Stimulated activated memory B cell treated with anti-CD40 and anti-IgM and Interleukin-4, amounts not matched to agents 10 μg/mL and 1 μg/mL and 100 μg/mL, for 72 hours (primary cell): ENCODE data around the gene CEBPZOS.

ENCODE experiments used
- ATAC-seq: fragments of 150-1000 bp; cut with Tn5 transposase; 2 replicates; pipeline ENCODE4 v1.10.0; 2021
- H3K27ac Mint-ChIP-seq: one replicate; pipeline ENCODE4 v1.8.0; 2022; ENCODE audit warnings: mild to moderate bottlenecking, mixed read lengths
- H3K27me3 Mint-ChIP-seq: one replicate; pipeline ENCODE4 v1.8.0; 2022; ENCODE audit warnings: mixed read lengths
- H3K36me3 Mint-ChIP-seq: one replicate; pipeline ENCODE4 v1.8.0; 2022; ENCODE audit warnings: mixed read lengths
- H3K4me1 Mint-ChIP-seq: one replicate; pipeline ENCODE4 v1.8.0; 2022; ENCODE audit warnings: mixed read lengths
- H3K4me3 Mint-ChIP-seq: one replicate; pipeline ENCODE4 v1.8.0; 2022; ENCODE audit warnings: mild to moderate bottlenecking, moderate library complexity, mixed read lengths
- H3K9me3 Mint-ChIP-seq: one replicate; pipeline ENCODE4 v1.8.0; 2022; ENCODE audit warnings: mixed read lengths

Gene CEBPZOS

GRCh38 chr2:37244755-37245154 lies 48.5 kb downstream of the CEBPZOS start:
- Mint-ChIP-seq H3K4me3 (no peak overlapping the region), H3K27ac (peak overlapping the region; percentile 23), H3K9me3 (no peaks in the 10 kb centered on the region), H3K4me1 (peaks cover 9% of the 10 kb centered on the region), H3K27me3 (no peaks in the 10 kb centered on the region), H3K36me3 (peaks cover 66% of the 10 kb centered on the region)
- ATAC-seq: no peak

DNA sequence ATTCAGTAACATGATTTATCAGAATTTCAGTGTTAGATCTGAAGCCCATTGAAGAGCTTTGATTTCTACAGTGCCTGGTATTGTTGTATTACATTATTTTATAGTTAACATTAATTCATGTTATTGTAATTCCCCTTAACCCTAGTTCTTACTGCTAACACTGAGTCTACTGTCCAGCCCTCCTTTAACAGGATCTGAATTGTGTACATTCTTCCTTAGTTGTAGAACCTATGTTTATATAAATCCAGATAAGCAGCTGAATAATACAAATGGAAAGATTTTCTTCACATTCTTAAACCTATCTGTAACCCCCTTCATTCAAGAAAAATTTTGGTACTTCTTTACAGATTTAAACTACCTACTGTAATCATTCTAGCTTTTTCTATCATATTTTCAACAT lies 49.9 kb downstream of the CEBPZOS start:
- Mint-ChIP-seq H3K4me1 (peaks cover 9% of the 10 kb centered on the region), H3K27me3 (no peaks in the 10 kb centered on the region), H3K27ac (no peak overlapping the region), H3K36me3 (peaks cover 62% of the 10 kb centered on the region), H3K4me3 (no peak overlapping the region), H3K9me3 (no peaks in the 10 kb centered on the region)
- no peak for ATAC-seq

GRCh38 chr2:37250869-37251740 lies 54.8 kb downstream of the CEBPZOS start:
- Mint-ChIP-seq H3K9me3 (no peaks in the 10 kb centered on the region), H3K36me3 (peaks cover 49% of the 10 kb centered on the region)

More at GRCh38 chr2:37250869-37251740, 54.8 kb downstream of the CEBPZOS start:
- Mint-ChIP-seq H3K27ac (no peak overlapping the region), H3K27me3 (no peaks in the 10 kb centered on the region), H3K4me3 (no peak overlapping the region), H3K4me1 (no peaks in the 10 kb centered on the region)
- no peak for ATAC-seq
